ENCODE measurements around the gene TMC1.
"Not testable (repeated sequence)": the region's sequence is repeated elsewhere in the genome, so short reads cannot be mapped to it uniquely, and the experiment has no call there.

TMC1 gene

DNA sequence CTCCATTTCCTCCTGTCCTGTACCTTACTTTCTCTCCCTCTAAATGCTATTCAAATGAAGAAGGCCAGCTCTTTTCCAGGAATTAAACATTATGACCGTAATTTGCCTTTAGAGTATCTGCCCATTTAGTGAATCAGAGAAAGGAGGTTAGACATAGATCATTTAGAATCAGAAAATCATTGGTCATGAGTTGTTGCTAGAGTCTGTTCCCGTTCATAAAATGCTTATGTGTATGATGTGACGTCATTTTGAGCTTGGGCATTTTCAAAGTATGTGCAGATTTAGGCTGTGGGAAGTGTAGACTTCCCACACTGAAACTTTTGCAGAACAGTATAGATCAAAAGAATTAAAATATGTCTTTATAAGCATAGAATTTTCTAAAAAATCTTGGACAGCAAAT lies 268.5 kb downstream of the TMC1 start:
- DNase-seq (ENCODE audit: low read depth, low spot score), result no peak
- no peak overlapping the region for H3K4me3 ChIP-seq (ENCODE audit: low read length)

DNA sequence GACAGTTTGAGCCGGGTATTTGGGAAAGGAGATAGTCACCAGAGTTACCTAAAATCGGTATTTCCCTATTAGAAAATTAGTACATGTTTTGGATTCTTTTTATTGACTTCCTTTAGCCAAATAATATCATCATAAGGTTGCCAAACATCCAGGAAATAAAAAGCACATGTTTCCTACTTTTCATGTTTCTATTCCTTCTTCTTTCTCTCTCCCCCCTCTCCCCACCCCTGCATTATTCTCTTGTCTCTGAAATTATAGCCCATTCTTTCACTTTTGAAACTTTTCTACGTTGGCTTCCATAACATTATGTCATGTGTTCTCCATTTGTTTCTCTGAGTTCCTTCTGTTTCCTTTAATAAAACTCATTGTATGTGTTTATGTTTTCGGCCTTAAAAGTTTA lies 269.6 kb downstream of the TMC1 start:
- no peak for DNase-seq (ENCODE audit: low read depth, low spot score)
- no peak overlapping the region for H3K4me3 ChIP-seq (ENCODE audit: low read length)

DNA sequence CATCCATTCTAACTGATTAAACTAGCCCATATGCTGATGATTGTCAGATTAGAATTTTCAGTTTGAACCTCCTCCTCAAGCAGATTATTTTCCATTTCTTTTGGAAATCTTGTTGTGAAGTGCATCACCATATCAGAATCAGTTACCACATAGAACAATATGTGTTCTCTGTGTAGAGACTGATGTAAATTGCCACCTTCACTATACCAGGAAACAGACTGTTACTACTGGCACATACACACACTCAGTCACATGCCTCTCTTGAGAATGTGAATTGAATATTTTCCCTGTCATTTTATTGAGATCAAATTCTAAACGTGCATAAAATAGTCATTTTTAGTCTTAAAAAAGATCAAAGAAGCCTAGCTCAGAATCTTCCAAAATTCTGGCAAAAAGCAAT lies 270.0 kb downstream of the TMC1 start:
- no peak overlapping the region for H3K4me3 ChIP-seq (ENCODE audit: low read length)
- DNase-seq (ENCODE audit: low read depth, low spot score), result no peak

DNA sequence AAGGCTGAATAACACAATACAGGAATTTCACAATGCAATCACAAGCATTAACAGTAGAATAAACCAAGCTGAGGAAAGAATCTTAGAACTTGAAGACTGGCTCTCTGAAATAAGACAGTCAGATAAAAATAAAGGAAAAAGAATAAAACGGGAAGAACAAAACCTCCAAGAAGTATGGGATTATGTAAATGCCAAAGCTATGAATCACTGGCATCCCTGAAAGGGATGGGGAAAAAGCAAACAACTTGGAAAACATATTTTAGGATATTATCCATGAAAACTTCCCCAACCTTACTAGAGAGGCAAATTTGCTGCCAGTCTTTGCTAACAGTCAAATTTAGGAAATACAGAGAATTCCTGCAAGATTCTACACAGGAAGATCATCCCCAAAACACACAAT lies 273.5 kb downstream of the TMC1 start:
- no peak overlapping the region for H3K4me3 ChIP-seq (ENCODE audit: low read length)
- DNase-seq (ENCODE audit: low read depth, low spot score), result no peak

DNA sequence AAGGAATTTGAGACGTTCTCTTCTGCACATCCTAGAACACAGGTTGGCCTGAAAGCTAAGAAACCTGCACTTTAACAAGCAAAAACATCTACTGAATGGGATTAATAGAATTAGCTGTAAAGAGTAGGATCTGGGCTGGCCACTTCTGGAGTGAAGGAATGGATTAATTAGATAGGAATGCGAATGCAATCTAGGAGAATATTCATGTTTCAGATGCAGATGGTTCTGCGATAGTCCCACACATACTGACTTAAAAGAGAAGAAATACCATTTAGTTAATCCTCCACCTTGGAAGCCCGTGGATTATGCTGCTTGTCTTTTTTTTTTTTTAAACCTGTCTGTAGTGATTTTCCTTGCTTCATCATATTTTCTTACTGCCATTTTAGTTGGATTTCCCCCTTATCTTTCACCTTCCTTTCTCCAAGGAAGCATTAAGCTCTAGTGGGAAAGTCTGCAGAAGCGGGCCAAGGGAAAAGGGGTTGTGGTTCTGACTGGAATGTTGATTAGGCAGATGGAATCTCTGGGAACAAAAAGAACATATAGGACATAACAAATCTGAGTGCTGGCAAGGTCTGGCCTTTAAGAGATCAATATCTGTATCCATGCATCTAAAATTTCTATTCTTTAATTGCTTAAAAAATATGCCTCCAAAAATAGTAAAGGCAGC lies 279.1 kb downstream of the TMC1 start:
- H3K4me3 ChIP-seq (ENCODE audit: low read length), result no peak overlapping the region
- DNase-seq (ENCODE audit: low read depth, low spot score), result no peak

DNA sequence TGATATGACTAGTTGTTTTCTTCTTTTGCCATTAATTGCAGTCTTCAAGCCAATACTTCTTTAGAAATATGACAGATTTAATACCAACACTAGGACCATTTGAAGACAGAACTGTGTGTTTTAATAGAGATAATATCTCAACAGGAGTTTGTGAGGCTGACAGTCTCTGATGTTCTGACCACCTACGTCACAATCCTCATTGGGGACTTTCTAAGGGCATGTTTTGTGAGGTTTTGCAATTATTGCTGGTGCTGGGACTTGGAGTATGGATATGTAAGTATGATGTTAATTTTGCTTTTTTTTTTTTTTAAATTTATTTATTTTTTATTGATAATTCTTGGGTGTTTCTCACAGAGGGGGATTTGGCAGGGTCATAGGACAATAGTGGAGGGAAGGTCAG lies 283.8 kb downstream of the TMC1 start:
- H3K4me3 ChIP-seq (ENCODE audit: low read length), result no peak overlapping the region
- no peak for DNase-seq (ENCODE audit: low read depth, low spot score)

DNA sequence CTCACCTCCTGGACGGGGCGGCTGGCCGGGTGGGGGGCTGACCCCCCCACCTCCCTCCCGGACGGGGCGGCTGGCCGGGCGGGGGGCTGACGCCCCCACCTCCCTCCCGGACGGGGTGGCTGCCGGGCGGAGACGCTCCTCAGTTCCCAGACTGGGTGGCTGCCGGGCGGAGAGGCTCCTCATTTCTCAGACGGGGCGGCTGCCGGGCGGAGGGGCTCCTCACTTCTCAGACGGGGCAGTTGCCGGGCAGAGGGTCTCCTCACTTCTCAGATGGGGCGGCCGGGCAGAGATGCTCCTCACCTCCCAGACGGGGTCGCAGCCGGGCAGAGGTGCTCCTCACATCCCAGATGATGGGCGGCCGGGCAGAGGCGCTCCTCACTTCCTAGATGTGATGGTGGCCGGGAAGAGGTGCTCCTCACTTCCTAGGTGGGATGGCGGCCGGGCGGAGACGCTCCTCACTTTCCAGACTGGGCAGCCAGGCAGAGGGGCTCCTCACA lies 285.0 kb downstream of the TMC1 start:
- DNase-seq (ENCODE audit: low read depth, low spot score); H3K4me3 ChIP-seq (ENCODE audit: low read length): not testable (repeated sequence)

DNA sequence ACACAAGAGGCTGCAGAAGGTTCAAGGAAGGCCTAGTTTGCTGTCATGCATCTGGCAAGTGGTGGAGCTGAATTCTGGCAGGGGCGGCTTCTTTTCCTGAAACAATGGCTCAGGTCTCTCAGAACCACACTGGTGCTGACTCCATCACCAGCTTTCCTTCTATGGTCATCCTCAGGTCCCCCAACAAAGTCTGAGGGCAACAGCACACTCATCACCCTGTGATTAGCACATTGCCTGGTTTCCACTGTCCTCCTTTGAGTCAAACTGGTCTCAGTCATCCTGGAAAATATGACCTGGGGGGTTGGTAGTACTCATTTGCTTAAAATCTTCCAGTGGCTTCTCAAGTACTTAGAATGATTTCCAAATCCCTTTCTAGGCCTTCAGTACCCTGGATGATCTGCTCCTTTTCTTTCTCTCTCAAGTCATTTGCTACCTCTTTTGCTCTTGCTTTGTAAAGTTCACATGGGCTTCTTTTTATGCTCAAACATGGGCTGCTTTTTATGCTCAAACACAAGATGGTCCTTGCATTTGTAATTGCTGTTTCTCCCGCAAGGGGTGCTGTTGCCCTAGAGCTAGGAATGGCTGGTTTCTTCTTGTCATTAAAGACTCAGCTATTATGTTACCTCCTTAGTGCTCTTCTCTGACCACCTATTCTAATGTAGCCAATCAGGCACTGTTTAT lies 286.5 kb downstream of the TMC1 start:
- no peak overlapping the region for H3K4me3 ChIP-seq (ENCODE audit: low read length)
- peak; percentile 31 for DNase-seq (ENCODE audit: low read depth, low spot score)

DNA sequence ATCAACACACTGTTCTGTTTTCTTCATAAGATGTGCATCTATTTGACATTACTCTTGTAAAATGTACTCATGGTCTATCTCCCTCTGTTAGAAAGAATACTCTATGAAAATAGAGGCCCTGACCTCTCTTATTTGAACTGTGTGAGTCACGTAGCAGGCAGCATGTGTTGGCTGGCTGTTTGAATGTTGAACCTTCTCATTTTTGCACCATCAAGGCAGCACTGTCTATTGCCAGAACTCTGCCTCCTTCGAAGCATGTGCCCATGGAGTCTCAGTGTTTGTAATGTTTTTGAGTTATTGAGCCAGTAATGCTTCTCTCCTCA lies 287.0 kb downstream of the TMC1 start:
- no peak for DNase-seq (ENCODE audit: low read depth, low spot score)
- no peak overlapping the region for H3K4me3 ChIP-seq (ENCODE audit: low read length)

DNA sequence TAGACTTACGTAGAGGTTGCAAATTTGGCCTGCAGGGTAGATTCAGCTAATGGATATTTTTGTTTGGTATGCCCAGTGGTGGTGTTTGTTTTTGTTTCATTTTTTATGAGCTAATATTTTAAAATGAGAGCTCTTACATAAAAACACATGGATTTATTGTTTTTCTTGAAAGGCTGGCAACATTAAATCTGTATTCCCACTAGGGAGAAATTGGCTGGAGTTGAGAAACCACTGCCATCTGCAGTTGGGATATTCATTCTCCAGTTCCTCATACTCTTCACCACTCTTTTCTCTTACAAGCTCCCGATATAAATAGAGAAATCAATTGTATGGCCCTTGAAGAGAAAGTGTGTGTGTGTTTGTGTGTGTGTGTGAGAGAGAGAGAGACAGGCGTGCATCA lies 288.2 kb downstream of the TMC1 start:
- no peak for DNase-seq (ENCODE audit: low read depth, low spot score)

DNA sequence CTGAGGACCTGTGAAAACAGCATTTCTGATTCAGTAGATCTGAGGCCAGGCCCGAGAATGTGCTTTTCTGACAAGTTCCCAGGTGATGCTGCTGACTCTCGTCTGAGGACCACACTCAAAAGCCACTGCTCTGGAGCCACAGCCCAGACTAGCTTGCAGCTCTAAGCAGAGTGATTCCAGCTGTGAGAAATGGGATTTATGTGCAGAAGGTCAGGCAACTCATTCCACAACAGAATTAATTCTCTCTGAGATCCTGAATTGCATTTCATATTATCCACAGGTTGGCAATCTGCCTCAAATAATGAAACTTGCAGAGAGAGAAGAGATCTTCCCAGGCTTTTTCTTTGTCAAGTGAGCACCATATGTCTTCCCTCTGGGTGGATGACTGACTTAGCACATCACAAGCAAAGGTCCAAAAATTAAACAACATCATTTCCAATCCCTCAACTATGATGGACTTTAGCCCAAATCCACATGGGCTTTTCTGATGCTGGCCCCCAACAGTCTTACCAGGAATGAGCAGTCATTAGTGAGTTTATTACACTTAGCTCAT lies 291.2 kb downstream of the TMC1 start:
- DNase-seq (ENCODE audit: low read depth, low spot score), result no peak

More for the DNA sequence above, 288.2 kb downstream of the TMC1 start:
- H3K4me3 ChIP-seq (ENCODE audit: low read length), result no peak overlapping the region

DNA sequence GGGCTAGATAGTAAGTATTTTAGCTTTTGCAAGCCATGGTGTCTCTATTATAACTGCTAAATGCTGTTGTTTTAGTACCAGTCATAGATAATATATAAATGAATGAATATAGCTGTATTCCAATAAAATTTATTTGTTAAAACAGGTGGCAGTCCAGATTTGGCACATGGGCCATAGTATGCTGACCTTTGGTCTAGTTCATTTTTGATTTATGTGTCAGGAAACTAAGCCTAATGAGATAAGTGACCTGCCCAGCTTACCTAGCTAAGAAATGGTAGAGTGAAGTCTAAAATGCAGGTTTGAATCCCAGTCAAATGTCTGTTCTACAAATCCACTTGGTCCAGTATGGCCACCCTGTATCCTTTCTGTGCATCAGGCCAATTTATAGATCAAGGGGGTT lies 292.1 kb downstream of the TMC1 start:
- no peak for DNase-seq (ENCODE audit: low read depth, low spot score)
- no peak overlapping the region for H3K4me3 ChIP-seq (ENCODE audit: low read length)

More for the DNA sequence above, 291.2 kb downstream of the TMC1 start:
- no peak overlapping the region for H3K4me3 ChIP-seq (ENCODE audit: low read length)

DNA sequence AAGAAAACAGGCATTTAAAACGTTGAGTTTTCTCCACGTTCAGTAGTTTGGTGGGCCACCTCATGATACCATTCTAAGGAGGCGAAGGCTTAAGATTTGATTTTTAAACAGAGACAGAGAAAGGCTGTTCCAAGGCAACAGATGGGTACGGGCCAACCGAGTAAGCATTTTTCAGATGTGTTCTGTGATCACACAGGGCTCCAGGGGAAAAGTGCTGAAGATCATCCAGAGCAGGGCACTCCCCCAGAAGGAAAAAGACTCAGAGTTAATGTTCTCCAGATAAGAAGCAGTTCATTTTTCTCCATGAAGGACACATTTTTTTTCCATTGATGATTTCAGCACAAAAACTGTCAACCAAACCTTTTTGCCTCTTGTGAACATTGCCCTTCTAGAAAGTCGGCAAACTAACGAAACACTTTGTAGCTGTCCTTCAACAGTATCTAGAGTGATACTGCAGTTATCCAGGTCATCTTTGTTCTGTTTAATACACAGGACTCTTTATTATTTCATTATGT lies 292.7 kb downstream of the TMC1 start:
- H3K4me3 ChIP-seq (ENCODE audit: low read length), result no peak overlapping the region
- DNase-seq (ENCODE audit: low read depth, low spot score), result no peak

DNA sequence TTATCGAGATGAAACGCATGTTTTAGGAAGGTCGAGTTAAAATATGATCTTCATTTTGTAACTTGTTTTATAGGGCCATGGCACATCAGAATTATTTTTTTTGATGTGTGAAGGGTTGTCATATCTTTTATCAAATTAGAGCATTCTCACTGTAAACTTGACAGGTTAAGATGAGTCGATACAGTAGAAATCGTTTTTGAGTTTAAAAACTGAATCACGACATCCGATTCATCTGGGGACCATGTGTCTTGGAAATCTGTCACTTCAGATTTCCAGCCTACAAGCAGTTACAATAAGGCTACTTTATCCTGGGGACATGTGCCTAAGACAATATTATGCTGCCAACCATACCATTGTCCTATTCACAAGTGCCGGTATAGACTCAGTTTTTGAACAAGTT lies 295.3 kb downstream of the TMC1 start:
- no peak overlapping the region for H3K4me3 ChIP-seq (ENCODE audit: low read length)
- no peak for DNase-seq (ENCODE audit: low read depth, low spot score)

DNA sequence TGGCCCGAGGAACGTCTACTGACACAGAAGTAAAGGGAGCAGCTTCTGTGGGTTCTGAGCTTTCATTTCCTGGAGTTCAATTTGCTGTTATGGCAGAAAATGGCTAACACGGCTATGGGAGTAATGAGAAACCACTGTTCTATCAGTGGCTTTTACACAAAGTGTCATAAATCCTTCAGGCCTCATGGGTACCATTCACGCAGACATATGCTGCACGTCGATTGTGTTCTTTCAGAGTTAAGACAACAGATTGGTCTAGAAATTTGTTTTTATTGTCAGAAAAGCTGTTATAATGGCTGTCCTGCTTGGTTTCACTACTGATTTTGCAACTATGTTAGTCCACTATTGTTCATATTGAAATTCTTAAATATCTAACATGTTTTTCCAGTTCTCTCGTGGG lies 296.0 kb downstream of the TMC1 start:
- no peak for DNase-seq (ENCODE audit: low read depth, low spot score)
- H3K4me3 ChIP-seq (ENCODE audit: low read length), result no peak overlapping the region

DNA sequence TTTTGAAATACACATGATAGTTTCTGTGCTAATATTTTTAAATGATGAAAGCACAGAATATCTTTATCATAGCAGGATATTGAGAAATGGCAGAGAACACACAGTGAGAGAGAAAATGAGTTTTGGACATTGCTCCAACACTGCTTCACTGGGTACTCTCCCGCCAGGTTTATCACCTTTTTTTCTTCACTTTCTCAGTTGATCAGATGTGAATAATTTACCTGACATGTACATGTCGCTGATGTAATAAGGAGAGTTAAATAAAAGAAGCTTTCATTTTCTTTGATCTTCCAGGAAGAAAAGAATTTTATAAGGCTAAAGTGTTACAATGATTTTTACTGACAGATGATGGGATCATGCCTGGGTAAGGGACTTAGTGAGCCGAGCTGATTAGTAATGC lies 297.0 kb downstream of the TMC1 start:
- no peak for DNase-seq (ENCODE audit: low read depth, low spot score)
- no peak overlapping the region for H3K4me3 ChIP-seq (ENCODE audit: low read length)

DNA sequence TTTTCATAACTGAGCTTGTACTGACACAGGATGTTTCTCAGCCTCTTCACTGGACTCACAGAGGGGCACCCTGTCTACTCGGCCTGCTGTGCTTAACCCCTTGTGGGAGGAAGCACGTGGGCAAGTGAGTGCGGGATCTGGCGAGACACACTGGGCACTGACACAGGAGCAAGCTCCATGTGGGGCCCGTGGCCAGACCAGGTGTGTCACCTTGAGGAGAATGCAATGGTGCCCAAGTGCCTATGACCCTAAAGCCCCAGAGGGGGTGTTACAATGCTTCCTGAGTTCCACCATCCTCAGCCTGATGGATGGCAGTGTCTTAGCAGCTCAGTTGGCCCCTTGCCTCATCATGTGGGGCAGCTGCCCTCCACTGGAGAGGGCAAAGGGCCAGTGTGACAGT lies 302.6 kb downstream of the TMC1 start:
- DNase-seq (ENCODE audit: low read depth, low spot score), result no peak
- no peak overlapping the region for H3K4me3 ChIP-seq (ENCODE audit: low read length)

DNA sequence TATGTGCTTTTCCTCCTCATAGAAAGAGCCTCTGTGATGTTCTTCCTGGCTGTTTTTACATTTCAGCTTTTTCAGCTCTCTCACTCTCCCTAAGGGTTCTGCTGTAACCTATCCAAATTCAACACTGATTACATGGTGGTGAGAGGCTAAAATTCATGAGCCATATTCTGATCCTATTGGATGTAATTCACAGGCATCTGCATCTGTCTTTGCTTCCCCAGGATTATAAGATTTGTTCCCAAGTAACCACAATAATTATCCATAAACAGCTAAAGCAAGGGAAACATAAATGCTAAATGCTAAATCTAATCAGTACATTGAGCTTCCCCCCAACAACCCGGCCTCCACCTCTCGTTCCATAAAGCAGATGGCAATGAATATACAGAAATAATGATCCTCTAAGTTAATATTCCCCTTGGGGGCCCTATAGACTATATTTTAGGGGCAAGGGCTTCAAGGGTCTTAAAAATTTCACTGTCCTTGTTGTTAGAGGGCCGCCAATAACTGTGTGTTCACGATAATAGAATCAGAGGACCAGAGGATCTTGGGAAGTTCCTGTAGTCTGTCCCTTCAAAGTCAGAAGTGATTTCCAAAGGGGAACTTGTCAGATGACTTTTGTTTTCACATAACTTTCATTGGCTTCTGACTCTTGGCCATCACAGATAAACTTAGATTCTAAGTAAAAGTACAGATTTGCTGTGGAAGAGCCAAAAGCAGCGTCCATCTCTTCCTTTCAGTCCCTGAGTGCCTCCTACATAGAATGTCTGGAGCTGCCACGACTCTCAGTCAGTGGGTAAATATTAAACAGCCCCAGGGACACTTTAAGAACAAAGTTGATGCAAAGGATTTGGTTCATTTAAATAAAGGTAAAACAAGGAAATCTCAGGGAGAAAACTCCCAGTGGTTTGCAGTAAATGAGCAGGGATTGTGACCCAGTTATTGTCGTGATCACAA lies 305.9 kb downstream of the TMC1 start:
- DNase-seq (ENCODE audit: low read depth, low spot score), result no peak
- no peak overlapping the region for H3K4me3 ChIP-seq (ENCODE audit: low read length)

DNA sequence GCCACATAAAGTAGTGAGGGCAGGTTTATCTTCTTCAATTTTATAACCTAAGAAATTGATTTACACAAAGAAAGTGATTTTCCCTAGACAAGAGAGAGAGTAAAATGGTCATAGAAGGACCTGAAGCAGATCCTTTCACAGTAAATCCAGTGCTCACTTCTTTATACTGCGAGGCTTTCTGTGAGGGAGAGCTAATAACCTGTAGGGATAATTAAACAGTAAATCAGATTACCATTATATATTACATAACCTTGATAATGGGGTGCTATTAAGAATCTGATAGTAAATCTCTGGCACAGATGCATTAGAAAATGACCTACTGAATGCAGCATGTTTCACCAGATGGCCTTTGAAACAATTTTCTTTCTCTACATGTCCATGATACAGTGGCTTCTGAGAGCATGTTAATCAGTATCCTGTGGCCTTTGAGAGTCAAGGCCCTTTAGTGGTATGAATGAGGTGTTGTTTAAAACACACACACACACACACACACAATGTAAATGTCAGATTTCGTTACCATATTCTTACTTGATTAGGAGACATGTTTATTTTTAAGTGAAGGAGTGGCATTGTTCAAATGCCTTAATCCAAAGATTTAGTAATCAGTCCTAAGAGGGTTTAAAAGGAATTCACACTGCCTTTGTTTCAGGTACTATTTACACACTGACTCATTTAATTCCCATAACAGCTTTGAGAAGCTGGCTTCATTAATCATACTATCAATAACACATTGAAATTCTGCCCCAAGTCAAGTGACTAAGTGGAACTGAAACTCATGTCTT lies 306.7 kb downstream of the TMC1 start:
- DNase-seq (ENCODE audit: low read depth, low spot score), result no peak
- no peak overlapping the region for H3K4me3 ChIP-seq (ENCODE audit: low read length)

All from Jurkat, Clone E6-1 (cell line).